Spleen (tissue), 7 donors: Measurements from ENCODE around the gene SAE1.

Experiments used
- CTCF ChIP-seq, 11 experiments: fragments of 200-600 bp in 7 of 11; fragments of 450-650 bp in 4 of 11; sonication (generic) in 4 of 11; IDR thresholded peaks in 8 of 11; conservative IDR thresholded peaks in 3 of 11; 1 replicate in 7 of 11; 2 replicates in 4 of 11; pipeline versions ENCODE4 v1.4.0 to v1.8.0; 2016 to 2021; ENCODE audit warnings: antibody characterized with exemption in 11 of 11, inconsistent platforms in 4 of 11, mild to moderate bottlenecking in 1 of 11
- POLR2A ChIP-seq, 3 donors: fragments of 450-650 bp; IDR thresholded peaks; one replicate each; pipeline ENCODE4 v1.5.1; 2017; ENCODE audit warnings: antibody characterized with exemption in 3 of 3, mild to moderate bottlenecking in 1 of 3
- donor health status: DM: no; HTN: no; CAD: no; lungs with moderate emphysema.
- donor health status: DM: no; HTN: no; CAD: no.
- donor health status: DM: no; HTN: no; CAD: no.

DNA sequence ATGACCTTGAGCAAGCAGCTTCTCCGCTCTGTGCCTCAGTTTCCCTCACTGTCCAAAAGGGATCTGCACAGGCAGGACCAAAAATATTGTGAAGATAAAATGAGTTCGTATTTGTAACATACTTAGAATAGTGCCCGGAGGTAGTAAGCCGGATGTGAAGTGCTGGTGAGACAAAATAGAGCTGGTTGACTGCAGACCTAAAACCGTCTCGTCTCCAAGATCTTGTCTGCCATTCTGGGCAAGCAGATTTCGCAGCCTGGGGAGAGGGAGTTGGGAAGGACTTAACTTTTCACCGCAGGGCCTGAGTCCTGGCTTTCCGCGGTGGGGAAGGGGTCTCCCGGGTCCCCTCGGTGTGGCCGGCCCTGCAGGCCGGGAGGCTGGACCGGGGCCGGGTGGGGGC lies 108.5 kb downstream of the SAE1 start:
- TF ChIP-seq CTCF (IDR thresholded peaks at IDR 0.05 in 8 of 11, conservative IDR thresholded peaks at IDR 0.05 in 3 of 11) (no peak), POLR2A (IDR thresholded peaks at IDR 0.05) (no peak)
